ENCODE data around the gene TRANK1.
"Not testable (repeated sequence)": the region's sequence is repeated elsewhere in the genome, so short reads cannot be mapped to it uniquely, and the experiment has no call there.

Gene TRANK1

DNA sequence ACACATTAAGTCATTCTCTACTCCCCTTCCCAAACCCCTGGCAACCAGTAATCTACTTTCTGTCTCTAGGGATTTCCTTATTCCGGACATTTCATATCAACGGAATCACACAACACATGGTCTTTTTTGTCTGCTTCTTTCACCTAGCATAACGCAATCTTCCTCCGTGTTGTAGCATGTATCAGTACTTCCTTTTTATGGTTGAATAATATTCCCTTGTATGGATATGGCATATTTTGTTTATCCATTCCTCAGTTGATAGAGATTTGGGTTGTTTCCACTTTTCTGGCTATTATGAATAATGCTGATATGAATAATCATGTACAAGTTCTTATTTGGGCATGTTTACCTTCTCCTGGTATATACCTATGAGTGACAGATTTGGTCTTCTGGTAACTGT lies 63.1 kb downstream of the TRANK1 start:
- no peak for DNase-seq

DNA sequence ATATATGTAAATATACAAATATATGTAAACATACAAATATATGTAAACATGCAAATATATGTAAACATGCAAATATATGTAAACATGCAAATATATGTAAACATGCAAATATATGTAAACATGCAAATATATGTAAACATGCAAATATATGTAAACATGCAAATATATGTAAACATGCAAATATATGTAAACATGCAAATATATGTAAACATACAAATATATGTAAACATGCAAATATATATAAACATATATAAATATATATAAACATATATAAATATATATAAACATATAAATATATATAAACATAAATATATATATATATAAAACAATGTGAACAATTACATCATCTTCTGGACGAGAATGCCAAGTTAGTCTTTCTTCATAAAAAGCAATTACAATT lies 65.0 kb downstream of the TRANK1 start:
- DNase-seq = not testable (repeated sequence)

DNA sequence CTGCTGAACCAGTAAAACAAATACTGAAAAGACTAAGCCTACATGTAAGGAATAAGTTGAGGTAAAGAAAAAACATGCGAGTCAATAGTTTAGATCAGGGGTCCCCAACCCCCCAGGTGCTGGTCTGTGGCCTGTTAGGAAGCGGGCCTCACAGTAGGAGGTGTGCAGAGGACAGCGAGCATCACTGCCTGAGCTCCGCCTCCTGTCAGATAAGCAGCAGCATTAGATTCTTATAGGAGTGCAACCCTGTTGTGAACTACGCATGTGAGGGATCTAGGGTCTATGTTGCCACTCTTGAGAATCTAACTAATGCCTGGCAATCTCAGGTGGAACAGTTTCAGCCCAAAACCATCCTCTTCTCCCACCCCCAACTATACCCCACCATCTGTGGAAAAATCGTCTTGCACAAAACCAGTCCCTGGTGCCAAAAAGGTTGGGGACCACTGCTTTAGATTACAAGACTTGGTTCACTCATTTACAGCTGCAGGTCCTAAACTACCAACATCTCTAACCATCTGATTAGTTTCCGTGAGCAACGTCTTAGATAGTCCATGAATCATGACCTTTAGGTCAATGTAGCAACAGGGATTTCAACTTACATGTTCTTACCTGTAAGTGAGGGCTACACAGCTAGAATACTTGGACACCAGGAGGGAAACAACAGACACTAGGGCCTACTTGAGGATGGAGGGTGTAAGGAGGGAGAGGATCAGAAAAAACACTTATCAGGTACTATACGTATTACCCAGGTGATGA lies 66.7 kb downstream of the TRANK1 start:
- no peak for DNase-seq

DNA sequence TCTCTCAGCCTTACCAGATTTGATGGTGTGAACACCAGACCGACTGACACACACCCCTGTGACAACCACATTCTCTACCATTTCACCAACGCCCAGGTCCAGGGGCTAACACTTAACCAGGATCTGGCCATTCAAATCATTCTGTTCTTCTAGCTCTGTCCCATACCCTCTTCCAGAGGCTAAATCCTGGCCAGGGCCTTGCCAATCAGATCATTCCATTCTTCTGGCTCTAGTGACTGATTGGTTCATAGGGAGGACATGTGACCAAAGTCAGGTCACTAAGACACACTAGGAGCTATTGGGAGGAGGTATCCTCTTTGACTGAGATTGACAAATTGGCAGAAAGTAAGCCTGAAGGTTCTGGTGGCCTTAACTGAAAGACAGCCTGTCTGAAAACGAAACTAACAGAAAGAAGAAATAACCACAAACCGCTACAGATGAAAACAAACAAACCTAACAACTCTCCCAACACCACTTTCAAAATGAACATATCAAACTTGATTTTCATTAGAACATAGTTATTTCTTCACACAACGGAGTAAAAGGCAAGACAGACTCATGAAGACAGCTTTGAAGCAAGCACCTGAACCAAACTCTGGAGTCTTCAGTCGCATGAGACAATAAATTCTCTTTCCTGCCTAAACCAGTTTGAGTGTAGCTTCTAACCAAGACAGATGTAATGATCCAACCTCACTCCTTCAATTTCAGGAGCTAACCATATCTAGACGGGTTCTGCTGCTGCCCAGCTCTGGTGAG lies 68.5 kb downstream of the TRANK1 start:
- no peak for DNase-seq

DNA sequence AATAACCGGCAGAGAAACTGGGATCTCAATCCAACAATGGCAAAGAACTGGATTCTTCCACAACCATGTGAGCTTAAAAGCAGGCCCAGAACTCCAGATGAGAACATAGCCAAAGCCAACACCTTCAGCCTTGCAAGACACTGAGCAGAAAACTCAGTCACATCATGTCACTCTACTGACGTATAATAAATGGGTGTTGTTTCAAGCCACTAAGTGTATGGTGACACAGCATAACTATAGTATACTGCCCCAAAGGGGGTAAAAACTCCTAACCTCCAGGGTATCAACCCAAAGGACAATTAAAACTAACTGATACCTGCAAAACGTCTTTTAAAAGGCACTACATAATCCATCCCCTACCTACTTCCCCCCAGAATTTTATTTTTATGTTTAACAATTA lies 69.5 kb downstream of the TRANK1 start:
- DNase-seq = no peak

DNA sequence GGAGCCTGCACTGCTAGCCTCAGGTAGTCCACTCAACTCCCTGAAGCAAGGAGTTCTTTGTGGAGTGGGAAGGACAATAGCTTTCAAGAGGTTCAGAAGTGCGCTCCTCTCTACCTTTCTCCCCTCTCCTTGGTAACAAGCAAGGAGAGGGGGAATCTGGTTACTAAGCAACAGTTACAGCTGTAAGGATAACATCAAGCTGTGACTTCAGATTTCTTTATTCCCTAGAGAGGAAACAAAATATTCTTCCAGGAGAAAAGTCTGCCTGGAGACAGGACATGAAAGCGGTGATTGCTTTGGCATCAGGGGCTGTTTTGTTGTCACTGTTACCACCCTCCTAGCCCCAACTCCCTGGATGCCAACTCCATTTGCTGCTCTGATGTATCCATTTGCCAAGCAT lies 70.4 kb downstream of the TRANK1 start:
- no peak for DNase-seq

DNA sequence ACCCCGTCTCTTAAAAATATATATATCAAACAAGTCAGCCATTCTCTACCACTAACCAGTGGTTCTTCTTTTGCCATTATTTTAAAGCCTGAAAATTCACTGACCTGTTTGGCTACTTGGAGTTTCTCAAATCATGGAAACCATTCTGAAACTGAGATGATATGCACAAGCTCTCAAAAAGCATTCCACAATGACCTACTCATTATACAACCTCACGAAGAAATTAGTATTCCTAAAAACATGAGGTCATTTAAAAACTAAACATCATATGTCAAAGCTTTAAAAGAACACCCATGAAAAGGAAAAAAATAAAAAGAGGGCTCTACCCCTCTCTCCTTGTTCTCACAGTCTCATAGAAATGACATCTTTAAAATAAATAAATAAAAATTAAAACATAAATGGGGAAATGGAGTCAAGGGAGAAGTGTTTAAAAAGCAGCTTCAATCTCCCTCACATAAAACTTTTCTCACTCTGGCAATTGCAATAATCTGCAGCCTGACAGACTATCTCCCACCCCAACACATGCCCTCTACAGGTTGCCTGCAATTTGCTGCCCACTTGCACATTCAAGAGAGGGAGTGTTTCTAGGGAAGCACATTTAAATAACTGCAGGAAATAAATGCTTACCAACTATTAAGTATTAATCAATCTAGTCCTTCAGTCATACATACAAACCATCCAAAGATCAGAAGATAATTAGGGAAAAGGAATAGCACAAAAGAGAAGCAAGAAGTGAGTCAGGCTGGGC lies 73.3 kb downstream of the TRANK1 start:
- DNase-seq = no peak

DNA sequence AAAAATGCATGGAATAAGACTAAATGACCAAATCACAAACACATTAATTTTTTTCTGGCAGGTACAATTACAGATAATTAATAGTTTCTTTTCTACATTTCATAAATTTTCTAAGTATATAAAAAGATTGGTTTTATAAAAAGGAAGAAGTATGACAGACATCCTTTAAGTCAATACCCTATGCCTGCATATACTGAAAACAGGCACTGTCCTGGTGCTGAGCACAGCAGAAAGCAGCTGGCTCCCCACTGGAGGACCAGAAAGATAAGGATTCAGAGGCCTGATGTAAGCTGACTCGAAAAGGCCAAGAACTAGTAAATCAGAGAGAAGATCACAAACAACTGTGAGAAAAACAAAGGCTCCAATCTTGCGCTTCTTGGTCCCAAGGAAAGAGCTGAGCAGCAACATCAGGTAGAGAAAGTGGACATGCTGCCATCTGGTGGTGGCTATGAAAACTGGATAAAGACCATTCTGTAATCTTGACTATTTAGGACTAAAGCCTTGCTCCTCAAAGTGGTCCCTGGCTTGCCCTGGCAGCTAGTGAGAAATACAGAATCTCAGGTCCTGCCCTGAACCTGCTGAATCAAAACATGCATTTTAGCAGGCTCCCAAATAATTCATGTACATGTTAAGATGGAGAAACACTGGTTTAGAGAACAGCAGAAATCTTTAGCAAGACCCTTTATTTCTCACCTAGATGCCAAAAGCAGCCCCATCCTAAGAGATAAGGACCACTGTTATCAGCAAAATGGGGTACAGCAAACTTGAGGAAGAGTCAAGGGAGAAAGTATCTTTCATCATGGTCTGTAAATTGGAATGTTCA lies 76.0 kb downstream of the TRANK1 start:
- DNase-seq = peak; percentile 28

DNA sequence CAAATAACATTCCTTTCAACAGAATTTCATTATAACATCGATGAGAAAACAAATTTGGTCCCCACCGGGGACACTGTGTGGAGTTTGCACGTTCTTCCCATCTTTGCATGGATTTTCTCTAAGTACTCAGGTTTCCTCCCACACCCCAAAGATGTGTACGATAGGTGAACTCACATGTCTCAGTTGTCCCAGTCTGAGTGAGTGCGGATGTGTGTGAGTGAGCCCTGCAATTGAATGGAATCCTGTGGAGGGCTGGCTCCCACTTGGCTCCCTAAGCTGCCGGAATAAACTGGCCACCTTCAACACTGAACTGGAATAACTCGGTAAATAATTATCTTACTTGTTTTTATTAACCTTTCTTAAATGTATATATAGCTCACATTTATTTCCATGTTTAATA lies 77.0 kb downstream of the TRANK1 start:
- no peak for DNase-seq

DNA sequence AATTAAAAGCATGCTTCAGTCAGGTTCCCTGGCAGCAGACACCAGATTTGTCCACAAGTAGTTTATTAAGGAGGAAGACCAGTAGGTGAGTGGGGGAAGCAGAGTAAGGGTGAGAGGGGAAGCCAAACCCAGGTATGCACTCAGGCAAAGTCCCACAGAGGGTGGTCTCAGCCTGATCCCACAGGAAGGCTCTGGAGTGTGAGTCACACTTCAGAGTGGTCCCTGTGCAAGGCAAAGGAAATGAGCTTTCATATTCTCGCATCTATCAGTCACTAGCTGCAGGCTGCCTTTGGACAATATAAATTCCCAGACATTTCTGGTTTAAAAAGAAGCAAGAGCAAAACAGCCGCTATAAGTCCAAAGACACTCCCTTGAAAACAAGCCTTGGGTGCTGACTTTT lies 78.5 kb downstream of the TRANK1 start:
- no peak for DNase-seq

DNA sequence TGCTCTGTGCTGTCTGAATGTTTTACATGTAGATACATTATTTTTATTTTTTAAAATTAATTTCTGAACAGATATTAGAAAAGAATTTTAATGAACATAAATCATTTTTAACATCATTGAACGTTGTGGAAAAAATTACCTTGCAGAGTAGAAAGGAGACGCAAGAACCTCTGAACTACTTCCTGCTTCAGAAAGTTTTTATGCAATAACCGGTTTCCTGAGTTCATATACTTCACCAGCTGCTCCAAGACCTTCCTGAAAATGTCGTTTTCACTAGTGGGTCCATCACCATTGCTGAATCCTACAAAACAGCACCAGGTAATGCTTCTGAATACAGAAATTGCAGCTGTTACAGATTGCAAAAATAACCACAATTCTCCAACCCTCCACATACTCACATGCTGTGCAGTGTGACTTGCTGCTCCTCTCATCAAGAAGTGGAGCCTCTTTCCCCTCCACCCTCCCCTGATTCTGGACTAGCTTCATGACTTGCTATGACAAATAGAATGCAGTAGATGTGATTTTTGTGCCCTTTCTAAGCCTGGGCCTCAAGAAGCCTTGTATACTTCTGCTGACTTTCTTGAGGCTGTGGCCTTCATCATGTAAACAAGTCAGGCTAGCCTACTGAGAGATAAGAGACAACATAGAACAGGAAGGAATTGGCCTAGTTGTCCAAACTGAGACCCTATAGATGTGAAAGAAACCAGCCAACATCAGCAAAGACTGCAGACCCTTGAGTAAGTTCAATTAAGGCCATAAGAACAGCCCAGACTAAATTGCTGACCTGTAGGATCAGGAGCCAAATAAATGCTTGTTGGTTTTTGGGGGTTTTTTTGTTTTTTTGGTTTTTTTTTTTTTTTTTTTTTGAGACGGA lies 80.4 kb downstream of the TRANK1 start:
- peak; percentile 81 for DNase-seq

DNA sequence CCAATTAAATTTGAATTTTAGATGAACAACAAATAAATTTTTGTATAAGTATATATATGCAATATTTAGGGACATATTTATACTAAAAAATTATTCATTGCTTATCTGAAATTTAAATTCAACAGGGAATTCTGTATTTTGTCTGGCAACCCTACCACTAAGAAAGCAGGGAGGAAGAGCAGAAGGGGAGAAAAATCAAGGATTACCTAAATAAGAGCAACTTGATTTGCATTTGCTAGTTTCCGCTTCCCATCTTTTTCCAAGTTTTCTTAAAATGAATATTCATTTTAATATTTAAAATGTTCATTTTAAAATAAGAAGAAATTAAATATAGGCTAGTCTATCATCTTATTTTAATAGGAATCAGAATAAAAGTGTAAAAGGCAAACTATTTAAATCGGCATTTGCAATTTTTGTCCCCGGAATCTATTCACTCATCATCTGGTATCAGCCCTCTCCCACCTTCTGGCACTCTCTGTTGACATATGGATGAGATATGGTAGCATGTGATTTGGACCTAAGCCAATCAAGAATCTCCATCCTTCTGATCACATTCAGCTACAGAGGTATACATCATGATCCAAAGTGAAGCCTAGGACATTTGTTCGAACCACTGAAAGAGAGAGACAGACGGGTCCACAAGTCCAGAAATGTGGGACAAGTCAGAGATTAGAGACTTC lies 82.6 kb downstream of the TRANK1 start:
- no peak for DNase-seq

DNA sequence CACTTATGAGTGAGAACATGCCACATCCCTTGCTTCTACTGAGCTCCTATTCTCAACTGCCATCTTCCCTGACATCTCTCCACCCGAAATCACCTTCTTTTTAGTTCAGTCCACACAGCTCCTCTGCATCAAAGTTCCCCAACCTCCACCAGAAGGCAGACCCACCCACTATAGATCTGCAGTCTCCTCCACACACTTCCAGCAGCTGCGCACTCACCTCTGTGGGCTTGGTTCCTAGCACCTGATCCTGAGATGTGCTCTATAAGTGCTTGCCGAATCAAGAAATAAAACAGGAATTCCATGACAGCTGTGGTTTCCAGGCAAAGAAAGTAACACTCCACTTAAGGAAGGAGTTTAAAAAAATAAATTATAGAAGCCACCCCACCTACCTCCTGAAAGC lies 85.4 kb downstream of the TRANK1 start:
- no peak for DNase-seq

DNA sequence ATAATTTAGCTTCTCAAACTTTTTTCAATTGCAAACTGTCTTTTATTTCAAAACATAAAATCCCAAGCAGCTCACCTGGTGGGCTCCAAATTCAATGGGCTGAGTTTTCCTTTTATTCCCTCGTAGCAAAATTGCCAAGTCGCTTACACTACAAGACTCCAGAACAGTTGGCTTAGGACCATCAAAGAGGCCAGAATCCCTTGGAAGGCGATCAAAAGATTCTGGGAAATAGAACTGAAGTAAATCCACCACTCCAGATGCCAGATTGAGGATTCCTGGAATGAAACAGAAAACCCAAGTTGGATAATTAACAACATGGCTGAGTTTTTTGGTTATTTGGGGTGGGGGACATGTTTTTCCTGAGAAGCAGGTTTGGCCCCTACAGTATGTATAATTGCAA lies 92.8 kb downstream of the TRANK1 start:
- DNase-seq = no peak

DNA sequence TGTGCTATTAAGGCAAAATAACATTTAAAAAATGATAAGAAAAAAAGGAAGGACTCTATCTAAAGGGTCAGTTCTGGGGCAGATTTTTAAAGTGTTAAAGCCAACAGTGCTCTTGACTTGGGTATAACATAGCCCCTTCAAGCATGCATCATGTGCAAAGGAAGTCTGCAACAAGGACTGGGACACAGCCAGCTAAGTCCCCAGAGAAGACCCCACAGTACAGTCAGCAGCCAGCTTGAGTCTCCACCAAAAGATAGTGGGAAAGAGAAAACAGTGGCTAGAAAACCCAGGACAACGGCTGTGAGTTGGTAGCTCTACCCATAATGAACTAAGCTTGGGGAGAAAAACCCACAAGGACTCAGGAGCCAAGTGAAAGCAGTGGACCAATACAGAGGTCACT lies 94.1 kb downstream of the TRANK1 start:
- DNase-seq = no peak

DNA sequence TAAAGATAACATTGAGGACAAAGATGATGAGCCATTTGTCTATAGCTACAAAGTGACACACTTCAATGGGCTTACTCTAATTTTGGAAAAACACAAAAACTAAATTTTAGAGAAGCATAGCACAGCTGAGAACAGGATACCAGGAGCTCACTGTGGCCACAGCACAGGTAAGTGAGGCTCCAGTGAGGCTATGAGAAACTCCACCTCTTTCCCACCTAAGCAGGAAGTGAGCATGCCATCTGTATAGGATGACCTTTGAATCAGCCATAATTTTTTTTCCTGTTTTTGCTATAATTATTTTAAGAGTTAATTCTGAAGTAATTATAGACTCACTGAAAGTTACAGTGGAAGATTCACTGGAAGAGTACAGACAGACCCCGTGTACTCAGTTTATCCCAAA lies 98.4 kb downstream of the TRANK1 start:
- no peak for DNase-seq

DNA sequence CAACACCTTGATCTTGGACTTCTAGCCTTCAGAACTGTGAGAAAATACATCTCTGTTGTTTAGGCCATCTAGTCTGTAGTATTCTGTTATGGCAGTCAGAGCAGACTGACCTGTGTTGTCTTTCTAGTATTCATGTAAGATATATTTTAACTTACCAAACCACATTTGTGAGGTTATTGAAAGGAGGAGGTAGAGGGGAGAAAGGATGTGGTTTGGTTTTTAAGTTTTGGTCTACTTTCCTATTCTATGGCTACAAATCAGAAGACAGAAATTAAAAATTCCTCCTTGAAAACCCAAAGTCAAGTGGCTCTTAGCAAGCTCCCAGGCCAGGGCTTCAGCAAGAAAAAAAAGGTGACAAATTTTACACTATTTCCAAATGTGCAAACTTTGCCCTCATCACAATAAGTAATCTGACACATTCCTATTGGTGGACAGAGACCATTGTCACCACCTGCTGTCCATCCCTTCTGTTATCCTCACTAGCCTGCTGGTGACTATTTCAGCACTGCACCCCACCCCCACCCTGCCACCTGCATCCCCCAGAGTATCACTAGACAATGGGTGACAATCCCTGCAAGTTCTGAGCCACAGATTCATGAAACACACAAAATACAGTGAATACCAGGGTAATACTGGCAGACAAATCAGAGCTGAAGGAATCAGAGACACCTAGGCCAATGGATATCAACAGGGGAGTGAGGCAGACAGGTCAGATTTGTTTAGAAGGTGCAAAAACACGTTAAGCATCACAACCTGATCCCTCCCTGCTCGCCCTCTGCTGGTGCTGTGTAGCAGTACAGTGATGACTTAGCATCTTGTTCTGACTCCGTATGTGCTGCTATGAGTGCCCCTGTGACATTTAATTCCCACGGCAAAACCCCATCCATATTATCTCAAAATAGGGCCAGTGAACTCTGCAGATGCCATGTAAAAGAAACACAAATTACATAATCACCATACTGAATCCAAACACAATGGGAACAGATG lies 101.5 kb downstream of the TRANK1 start:
- no peak for DNase-seq

DNA sequence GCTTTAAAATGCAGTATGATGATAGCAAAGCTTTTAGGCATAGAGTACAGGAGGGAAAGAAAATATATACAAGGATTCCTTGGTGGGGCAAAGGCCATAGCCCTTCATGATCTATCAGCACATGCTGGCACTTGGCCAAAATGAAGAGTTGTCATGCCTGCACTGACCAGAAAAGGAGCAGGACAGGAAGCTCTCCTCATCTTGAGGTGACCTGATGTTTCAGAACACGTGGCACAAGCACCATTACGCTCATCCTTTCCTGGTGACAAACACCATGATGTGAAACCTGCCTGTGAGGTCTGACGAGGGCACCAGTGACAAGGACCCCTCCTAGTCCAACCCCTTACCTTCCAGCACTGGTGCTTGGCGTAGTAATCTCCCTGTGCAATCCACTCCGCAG lies 102.6 kb downstream of the TRANK1 start:
- no peak for DNase-seq

DNA sequence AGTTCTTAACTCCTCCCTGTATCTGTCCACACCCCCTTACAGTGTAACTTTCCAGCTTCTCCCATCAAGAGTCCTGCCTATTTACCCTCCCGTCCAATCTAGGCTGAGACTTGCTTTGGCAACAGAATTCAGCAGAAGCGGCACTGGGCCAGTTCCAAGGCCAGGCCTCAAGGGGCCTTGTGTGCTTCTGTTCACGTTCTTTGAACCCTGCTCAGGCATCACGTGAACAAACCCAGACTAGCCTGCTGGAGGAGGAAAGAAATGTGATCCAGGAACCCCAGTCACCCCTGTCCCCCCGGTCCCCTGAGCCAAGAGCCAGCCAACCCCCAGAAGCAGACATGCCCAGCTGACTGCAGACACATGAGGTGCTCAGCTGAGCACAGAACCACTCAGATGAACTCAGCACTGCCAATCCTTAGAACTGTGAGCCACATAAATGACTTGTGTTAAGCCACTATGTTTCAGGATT lies 104.4 kb downstream of the TRANK1 start:
- no peak for DNase-seq

DNA sequence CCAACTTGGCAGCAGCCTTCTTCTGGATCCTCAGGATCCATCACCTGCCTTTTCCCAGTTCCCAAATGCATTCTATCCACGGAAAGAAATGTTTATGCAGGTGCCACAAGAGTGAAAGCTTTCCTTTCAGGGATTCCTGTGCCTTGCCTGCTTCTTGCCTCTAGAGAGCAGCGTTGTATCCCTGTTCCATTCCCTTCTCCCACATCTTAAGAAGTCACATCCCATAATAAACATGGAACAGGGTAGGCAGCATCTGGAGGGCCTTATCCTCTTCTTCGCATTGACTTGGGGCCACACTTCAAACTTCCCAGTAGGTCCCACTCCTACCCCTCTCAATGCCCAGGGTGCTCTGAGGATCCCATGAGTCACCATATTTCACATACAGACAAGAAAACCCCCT lies 107.8 kb downstream of the TRANK1 start:
- no peak for DNase-seq
